ENCODE measurements around the gene MAGEB17.
"Not testable (repeated sequence)": the region's sequence is repeated elsewhere in the genome, so short reads cannot be mapped to it uniquely, and the experiment has no call there.

The MAGEB17 gene

GRCh38 chrX:16145656-16146055 lies 21.6 kb upstream of the MAGEB17 start:
- no peak for DNase-seq
- in situ Hi-C loops (cut with HindIII; ENCODE audit: low pct_ligation_motif_present, low pct_unique_long_range_greater_than_20kb, low sequenced_read_pairs), result no loop called here

GRCh38 chrX:16148896-16149295 lies 18.4 kb upstream of the MAGEB17 start:
- no peak for DNase-seq
- in situ Hi-C loops (cut with HindIII; ENCODE audit: low pct_ligation_motif_present, low pct_unique_long_range_greater_than_20kb, low sequenced_read_pairs), result no loop called here

- in situ Hi-C loops (cut with HindIII; ENCODE audit: low pct_ligation_motif_present, low pct_unique_long_range_greater_than_20kb, low sequenced_read_pairs), result no loop called here
- DNase-seq, result no peak
Observed at GRCh38 chrX:16155581-16156096, 11.6 kb upstream of the MAGEB17 start.

DNA sequence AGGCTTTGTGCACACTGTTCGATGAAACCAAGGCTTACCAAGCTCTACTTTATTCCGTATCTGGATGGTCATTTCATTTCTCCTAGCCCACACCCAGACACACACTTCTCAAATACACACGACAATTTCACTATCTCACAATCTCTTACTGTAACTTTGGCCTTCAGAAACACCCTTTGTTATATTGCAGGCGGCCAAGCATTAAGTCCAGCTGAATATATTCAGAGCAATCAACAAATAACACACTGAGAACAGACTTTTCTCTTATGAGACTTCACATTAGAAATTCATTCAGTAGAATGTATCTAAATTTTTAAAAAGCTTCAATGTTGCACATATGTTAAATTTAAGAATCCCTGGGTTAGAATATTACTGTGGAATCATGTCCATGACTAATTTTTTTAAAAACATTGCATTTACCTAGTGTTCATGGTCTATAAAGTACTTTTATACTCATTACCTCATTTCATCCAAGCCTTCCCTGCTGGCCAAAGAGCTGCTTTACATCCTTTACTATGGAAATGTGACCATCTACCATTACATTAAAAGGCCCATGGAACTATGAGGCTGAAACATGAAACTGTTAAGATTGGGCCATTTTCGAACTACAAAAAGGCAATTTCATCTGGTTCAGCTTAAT lies 10.5 kb upstream of the MAGEB17 start:
- in situ Hi-C loops (cut with HindIII; ENCODE audit: low pct_ligation_motif_present, low pct_unique_long_range_greater_than_20kb, low sequenced_read_pairs), result no loop called here
- DNase-seq, result no peak

DNA sequence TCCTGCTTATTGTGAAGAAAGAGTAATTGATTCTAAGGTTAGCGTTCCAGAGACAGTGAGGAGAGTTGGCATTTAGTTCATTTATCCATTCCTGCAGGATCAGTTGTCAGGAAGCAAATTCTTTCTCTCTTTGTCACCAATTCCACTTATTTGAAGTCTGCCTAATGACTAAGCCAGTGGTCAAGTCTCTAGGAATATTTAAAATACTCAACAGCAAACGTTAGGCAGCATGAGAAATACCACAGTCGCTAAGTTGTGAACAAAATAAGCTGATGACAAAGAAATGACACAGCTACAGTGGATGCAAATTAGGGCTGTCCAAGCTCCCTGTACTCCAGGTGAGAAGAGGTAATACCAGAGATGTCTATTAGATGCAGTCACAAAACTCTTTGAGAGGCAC lies 6.6 kb upstream of the MAGEB17 start:
- in situ Hi-C loops (cut with HindIII; ENCODE audit: low pct_ligation_motif_present, low pct_unique_long_range_greater_than_20kb, low sequenced_read_pairs), result no loop called here
- DNase-seq, result peak; percentile 89

- in situ Hi-C loops (cut with HindIII; ENCODE audit: low pct_ligation_motif_present, low pct_unique_long_range_greater_than_20kb, low sequenced_read_pairs); DNase-seq: not testable (repeated sequence)
Observed at GRCh38 chrX:16161173-16161572, 6.1 kb upstream of the MAGEB17 start.

- in situ Hi-C loops (cut with HindIII; ENCODE audit: low pct_ligation_motif_present, low pct_unique_long_range_greater_than_20kb, low sequenced_read_pairs), result no loop called here
- DNase-seq, result no peak
Observed at GRCh38 chrX:16162391-16162790, 4.9 kb upstream of the MAGEB17 start.

- no peak for DNase-seq
- in situ Hi-C loops (cut with HindIII; ENCODE audit: low pct_ligation_motif_present, low pct_unique_long_range_greater_than_20kb, low sequenced_read_pairs), result no loop called here
Observed at GRCh38 chrX:16164748-16165147, 2.5 kb upstream of the MAGEB17 start.

DNA sequence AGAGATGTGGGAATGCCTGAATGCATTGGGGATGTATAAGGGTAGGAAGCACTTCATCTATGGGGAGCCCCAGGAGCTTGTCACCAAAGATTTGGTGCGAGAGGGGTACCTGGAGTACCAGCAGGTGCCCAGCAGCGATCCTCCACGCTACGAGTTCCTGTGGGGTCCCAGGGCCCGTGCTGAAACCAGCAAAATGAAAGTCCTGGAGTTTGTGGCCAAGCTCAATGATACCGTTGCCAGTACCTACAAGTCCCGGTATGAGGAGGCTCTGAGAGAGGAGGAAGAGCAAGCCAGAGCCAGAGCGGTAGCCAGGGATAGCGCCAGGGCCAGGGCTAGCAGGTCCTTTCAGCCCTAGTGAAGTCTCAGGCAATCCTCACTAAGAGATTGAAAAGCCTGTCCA lies 3.8 kb downstream of the MAGEB17 start:
- in situ Hi-C loops (cut with HindIII; ENCODE audit: low pct_ligation_motif_present, low pct_unique_long_range_greater_than_20kb, low sequenced_read_pairs), result no loop called here
- no peak for DNase-seq

DNA sequence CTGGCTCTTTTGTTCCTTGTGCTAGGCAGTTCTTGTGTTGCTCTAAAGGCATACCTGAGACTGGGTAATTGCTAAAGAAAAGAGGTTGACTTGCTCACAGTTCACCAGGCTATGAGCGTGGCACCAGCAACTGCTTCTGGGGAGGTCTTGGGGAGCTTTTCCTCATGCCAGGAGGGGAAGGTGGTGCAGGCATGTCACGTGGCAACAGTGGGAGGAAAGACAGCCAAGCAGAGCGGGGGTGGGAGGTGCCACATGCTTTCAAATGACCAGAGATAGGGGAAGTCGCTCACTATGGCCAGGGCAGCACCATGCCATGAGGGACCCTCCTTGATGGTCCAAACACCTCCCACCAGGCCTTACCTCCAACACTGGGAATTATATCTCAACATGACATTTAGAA lies 4.7 kb downstream of the MAGEB17 start:
- DNase-seq, result no peak
- in situ Hi-C loops (cut with HindIII; ENCODE audit: low pct_ligation_motif_present, low pct_unique_long_range_greater_than_20kb, low sequenced_read_pairs), result no loop called here

GRCh38 chrX:16172391-16172790 lies 5.1 kb downstream of the MAGEB17 start:
- in situ Hi-C loops (cut with HindIII; ENCODE audit: low pct_ligation_motif_present, low pct_unique_long_range_greater_than_20kb, low sequenced_read_pairs), result no loop called here
- no peak for DNase-seq

DNA sequence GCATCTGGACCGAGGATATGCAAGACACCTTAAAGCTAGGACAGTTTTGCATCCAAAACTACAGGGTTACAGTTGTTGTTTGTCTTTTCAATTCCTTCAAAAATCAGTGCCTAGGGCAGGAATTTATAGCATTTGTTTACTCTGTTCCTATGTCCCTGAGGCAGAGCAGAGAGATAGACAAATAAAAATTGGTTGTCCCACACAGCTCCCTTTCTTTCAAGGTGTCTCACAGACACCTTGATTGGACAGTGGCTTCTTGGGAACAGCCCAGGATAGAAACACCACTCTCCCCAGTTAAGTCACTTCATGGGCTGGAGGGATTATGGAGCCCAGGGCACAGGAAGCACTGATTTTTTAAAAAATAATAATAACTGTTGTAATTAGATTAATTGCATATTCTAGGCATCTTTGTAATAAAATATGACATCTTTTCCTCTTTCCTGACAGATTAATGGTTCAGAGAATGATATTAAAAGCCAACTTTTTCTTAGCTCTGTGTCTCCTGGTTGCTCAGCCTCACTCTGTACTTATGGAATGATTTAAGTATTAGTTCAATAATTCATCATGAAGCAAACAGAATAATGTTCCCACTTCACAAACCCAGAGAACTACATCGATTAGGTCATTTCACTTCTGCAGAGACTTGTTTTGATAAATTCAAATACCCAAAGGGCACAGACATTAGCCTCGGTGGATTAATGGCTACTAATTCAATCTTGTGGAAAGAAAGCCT lies 8.2 kb downstream of the MAGEB17 start:
- in situ Hi-C loops (cut with HindIII; ENCODE audit: low pct_ligation_motif_present, low pct_unique_long_range_greater_than_20kb, low sequenced_read_pairs), result no loop called here

DNA sequence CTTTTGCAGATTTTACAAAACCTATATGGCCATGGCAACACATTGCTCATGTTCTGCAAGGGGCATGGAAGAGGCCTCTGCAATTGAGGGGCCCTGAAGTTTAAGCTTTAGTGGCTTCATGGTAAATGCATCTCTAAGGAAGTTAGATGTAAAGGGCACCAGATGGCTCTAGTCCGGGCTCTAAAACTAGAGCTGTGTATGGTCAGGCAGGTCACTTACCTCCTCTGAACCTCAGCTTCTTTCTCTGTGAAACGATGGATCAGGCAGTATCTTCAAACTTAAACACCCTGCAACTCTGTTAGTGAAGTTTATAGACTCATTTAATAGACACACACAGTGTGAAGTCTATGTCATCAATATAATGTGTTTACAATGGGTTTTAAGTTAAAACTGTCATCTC lies 10.0 kb downstream of the MAGEB17 start:
- in situ Hi-C loops (cut with HindIII; ENCODE audit: low pct_ligation_motif_present, low pct_unique_long_range_greater_than_20kb, low sequenced_read_pairs), result no loop called here
- DNase-seq, result no peak

More for the DNA sequence above, 8.2 kb downstream of the MAGEB17 start:
- no peak for DNase-seq

DNA sequence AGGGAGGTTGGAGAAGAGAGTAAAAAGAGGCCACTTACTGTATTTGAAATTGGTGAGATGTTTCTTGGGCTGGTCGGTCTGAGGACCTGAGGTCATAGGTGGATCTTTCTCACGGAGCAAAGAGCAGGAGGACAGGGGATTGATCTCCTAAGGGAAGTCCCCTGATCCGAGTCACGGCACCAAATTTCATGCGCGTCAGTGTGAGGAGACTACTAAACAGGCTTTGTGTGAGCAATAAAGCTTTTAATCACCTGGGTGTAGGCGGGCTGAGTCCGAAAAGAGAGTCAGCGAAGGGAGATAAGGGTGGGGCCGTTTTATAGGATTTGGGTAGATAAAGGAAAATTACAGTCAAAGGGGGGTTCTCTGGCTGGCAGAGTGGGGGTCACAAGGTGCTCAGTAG lies 16.6 kb downstream of the MAGEB17 start:
- in situ Hi-C loops (cut with HindIII; ENCODE audit: low pct_ligation_motif_present, low pct_unique_long_range_greater_than_20kb, low sequenced_read_pairs); DNase-seq: not testable (repeated sequence)

GRCh38 chrX:16185725-16186136 lies 18.4 kb downstream of the MAGEB17 start:
- in situ Hi-C loops (cut with HindIII; ENCODE audit: low pct_ligation_motif_present, low pct_unique_long_range_greater_than_20kb, low sequenced_read_pairs), result no loop called here

GRCh38 chrX:16186380-16187007 lies 19.2 kb downstream of the MAGEB17 start:
- no peak for DNase-seq
- in situ Hi-C loops (cut with HindIII; ENCODE audit: low pct_ligation_motif_present, low pct_unique_long_range_greater_than_20kb, low sequenced_read_pairs), result no loop called here

More at GRCh38 chrX:16185725-16186136, 18.4 kb downstream of the MAGEB17 start:
- DNase-seq, result peak; percentile 67

- no peak for DNase-seq
Observed at GRCh38 chrX:16187024-16187760, 19.9 kb downstream of the MAGEB17 start.

GRCh38 chrX:16188687-16189086 lies 21.4 kb downstream of the MAGEB17 start:
- in situ Hi-C loops (cut with HindIII; ENCODE audit: low pct_ligation_motif_present, low pct_unique_long_range_greater_than_20kb, low sequenced_read_pairs), result no loop called here
- no peak for DNase-seq

More at GRCh38 chrX:16187024-16187760, 19.9 kb downstream of the MAGEB17 start:
- in situ Hi-C loops (cut with HindIII; ENCODE audit: low pct_ligation_motif_present, low pct_unique_long_range_greater_than_20kb, low sequenced_read_pairs), result no loop called here

- DNase-seq, result no peak
- in situ Hi-C loops (cut with HindIII; ENCODE audit: low pct_ligation_motif_present, low pct_unique_long_range_greater_than_20kb, low sequenced_read_pairs), result no loop called here
Observed at GRCh38 chrX:16191605-16192004, 24.3 kb downstream of the MAGEB17 start.
